Panc1 (cell line): ENCODE measurements around the gene MYO16.

Experiments
- CTCF ChIP-seq: fragments of 450-650 bp; IDR thresholded peaks from 2 replicates; pipeline ENCODE4 v1.5.1; 2017; ENCODE audit warnings: mild to moderate bottlenecking
- POLR2AphosphoS5 ChIP-seq: IDR thresholded peaks from 2 replicates; pipeline ENCODE4 v1.6.1; 2012; ENCODE audit warnings: mild to moderate bottlenecking, low read depth, low read length, moderate library complexity

- no peak for TF ChIP-seq POLR2AphosphoS5
- TF ChIP-seq CTCF = no peak
Observed at GRCh38 chr13:108828086-108828815, 198.8 kb downstream of the MYO16 start.
